COLO668 (cell line): ENCODE results near the gene GPLD1.
"Not testable (repeated sequence)": the region's sequence is repeated elsewhere in the genome, so short reads cannot be mapped to it uniquely, and the experiment has no call there.

Experiments
- DNase-seq: peaks from one replicate; lab custom pipeline; 2025; ENCODE audit not compliant: unreplicated experiment; lab: John Stamatoyannopoulos, UW

Gene GPLD1

GRCh38 chr6:24489470-24489869 is at the start of gene GPLD1:
TSS of gene GPLD1 (minus strand) at chr6:24489578. CDS start at chr6:24489511, 67 bp downstream.
- DNase-seq = no peak

- DNase-seq = no peak
Observed at GRCh38 chr6:24537771-24538385, 48.5 kb upstream of the GPLD1 start.

GRCh38 chr6:24537082-24537699 is 47.8 kb upstream of the GPLD1 start:
- DNase-seq = no peak

DNA sequence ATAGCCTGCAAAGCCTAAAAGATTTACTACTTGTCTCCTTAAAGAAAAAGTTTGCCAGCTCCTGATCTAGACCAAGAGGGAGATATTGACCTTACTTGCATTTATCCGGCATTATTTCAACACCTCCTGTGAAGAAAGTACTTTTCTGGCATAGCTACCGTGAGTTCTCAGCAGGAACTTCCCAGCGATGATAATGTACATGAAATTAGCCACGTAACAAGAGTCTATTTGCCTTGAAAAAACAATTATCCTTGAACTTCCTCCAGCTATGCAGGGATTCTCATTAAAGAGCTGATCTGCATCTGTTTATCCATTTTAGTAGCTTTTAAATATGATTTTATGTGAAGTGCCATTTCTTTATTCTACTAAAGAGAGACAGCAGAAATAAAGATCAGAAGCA is 47.1 kb upstream of the GPLD1 start:
- DNase-seq = no peak

DNA sequence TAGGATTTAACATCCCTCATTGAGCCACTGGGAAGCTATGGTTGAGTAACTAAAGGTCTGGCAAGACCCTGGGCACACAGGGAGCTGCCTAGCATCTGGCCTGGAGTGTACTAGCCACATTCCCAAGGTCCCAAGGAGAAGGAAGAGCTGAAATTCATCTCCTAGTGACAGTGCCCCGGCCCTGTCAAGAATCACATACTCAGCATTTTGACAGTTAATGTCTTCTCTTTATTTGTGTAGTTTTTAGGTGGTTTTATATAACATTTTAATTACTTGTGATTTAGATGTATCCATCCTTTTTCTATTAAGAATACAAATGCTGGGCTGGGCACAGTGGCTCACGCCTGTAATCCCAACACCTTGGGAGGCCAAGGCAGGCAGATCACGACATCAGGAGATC is 45.8 kb upstream of the GPLD1 start:
- DNase-seq = no peak

GRCh38 chr6:24534329-24534728 is 45.0 kb upstream of the GPLD1 start:
- no peak for DNase-seq

- no peak for DNase-seq
Observed at GRCh38 chr6:24529985-24530384, 40.6 kb upstream of the GPLD1 start.

DNA sequence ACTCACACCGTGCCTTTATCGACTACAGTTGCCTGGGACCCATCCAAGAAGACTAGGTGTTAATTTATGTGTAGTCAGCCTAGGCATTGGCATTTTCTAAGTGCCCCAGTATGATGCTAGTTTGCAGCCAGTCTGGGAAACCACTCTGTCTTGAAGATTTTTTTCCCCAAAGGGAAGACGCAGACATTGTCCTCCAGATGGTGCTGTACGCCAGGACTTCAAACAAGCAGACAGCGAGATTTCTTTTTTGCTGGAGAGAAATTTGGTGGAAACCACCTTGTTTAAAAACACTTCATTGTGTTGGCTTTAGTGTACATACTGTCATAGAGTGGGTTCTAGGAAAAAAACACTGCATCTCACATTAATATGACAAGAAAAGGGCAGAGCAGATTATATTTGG is 35.4 kb upstream of the GPLD1 start:
- peak; percentile 10 for DNase-seq

- no peak for DNase-seq
Observed at GRCh38 chr6:24524329-24524728, 35.0 kb upstream of the GPLD1 start.

DNA sequence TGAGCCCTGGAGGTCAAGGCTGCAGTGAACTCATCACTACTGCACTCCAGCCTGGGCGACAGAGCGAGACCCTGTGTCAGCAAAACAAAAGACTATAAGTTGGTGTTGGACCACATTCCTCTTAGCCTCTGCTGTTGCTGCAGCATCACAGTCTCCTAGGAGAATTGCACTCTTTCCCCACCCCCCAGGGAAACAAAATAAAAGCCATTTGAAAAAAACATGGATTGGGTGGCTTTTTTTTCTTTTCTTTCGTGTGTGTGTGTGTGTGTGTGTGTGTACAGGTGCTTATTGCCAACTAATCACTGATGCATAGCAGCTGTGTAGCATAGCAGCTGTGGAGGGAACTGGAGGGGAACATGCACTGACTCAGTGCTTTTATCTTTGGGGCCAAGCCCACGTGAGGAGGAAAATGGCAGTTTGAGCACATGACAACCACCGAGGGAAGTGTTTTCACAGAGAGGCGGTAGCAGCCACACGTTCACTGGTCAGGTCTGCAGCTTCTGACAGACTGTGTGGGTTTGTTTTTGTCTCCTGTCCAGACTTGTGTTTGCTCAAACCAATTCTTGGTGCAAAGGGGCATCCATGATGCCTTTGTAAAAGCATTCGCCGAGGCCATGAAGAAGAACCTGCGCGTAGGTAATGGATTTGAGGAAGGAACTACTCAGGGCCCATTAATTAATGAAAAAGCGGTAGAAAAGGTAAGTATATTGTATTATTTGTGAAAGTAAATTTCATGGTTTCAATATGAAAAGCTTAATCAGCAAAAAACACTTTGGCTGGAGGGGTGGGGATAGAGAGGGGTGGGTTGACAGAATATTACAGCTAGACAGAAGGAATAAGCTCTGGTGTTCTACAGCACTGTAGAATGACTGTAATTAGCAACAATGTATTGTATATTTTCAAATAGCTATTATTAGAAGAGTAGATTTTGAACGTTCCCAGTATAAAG is 33.1 kb upstream of the GPLD1 start:
- peak; percentile 45 for DNase-seq

GRCh38 chr6:24520929-24521546 is 31.7 kb upstream of the GPLD1 start:
- peak; percentile 18 for DNase-seq

DNA sequence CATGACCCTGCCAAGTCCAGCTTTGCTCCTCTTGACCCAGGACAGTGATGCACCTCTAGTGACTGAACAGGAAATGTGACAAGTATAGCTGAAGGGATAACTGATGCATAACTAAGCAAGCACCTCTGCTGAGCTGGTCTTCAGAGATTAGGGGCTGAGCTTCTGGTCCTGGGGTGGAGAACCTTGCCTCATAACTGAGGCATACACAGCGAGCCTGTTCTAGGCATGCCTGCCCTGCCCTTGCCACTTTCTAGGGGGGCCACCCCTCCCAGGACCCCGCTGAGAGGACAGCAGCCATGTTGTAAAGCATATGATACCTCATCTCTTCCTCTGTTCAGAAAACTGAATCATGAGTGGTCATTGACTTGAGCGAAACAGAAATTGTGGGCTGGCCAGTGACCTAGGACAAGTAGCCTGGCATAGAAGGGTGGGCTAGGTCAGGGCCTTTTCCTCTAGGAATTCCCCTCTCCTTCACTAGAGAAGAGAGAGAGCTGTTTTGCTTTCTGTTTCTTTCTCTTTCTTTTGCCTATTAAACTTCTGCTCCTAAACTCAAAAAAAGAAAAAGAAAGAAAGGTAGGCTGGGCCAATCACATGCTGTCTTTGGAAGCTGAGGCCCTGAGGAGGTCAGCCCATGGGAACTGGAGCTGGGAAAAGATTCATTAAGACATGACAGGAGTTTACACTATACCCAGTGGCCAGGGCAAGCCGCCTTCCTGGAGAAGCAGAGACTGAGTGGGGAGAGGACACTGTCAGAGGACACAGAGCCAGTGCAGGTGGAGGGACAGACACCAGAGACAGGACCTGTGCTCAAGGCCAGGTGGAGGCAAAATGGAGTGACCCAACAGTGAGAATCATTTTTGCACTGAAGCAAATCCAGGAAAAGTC is 28.5 kb upstream of the GPLD1 start:
- no peak for DNase-seq

- no peak for DNase-seq
Observed at GRCh38 chr6:24513602-24514001, 24.2 kb upstream of the GPLD1 start.

DNA sequence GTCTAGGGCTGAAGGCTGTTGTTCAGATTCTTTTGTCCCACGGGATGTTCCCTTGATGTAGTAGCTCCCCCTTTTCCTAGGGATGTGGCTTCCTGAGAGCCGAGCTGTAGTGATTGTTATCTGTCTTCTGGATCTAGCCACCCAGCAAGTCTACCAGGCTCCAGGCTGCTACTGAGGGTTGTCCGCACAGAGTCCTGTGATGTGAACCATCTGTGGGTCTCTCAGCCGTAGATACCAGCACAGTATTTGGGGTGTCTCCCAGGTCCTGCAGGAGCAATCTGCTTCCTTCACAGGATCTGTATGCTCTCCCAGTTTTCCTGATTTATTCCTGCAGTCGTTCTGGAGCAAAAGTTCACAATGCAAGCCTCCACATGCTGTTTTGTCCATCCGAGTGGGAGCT is 22.6 kb upstream of the GPLD1 start:
- DNase-seq = not testable (repeated sequence)

DNA sequence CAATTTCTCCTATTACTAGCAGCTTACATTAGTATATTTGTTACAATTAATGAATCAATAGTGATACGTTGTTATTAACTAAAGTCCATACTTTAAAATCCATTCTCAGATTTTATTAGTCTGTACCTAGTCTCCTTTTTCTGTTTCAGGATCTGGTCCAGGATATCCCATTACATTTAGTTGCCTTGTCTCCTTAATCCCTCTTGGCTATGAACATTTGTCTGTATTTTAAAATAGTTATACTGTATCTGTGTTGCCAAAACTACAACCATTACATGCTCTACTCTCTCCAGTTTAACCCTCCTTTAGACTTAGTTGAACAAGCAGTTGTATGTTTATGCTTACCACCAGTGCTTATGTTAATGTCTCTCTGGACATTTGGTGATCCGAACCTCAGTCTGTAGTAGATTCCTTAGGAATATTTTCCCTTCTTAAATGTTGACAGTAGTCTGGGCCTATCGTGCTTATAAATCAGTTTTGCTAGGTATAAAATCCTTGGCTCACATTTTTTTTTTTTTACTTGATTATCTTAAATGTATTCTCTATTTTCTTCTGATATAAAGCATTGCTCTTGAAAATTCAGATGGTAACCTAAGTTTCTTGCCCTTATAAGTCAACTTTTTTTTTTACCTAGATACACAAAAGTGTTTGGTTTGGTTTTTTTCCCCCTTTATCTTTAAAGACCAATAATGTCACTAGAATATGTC is 17.6 kb upstream of the GPLD1 start:
- no peak for DNase-seq

DNA sequence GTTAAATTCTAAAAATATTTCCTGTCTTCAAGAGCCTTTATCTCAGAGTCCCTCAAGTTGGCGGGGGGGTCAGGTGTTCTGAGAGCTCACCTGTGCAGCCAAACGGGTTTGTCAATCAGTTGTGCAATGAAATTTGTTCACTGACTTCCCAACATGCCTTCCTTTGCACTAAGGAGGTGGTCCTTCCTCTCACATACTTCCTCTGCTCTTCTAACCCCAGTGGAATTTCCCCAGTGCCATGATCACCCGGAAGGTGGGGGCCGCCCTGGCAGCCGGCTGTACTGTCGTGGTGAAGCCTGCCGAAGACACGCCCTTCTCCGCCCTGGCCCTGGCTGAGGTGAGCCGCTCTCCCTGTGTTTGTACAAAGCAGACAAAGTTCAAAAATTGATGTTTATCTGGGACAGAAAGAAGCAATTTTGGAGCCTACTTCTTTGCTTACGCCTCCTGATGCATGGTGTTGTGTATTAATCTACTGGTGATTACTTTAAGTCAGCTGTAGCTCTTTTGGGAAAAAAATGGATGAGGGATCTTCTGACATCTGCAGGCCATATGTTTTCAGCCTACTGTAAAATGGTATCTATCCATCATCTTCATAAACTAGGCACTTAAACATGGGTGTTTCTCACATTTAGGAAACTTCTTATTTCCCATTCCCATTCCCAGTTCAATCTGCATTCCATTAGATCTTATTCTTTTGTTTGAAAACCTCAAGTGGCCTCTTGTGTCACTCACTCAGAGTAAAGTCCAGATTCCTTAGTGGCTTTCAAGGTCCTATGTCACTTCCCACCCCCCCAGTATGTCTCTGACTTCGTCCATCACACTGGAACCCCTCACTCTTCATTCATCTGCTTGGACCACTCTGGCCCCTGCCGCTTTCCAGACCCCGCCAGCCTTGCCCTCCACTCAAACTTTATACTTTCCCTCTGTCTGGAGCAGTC is 15.5 kb upstream of the GPLD1 start:
- no peak for DNase-seq

GRCh38 chr6:24504287-24504648 is 14.9 kb upstream of the GPLD1 start:
- no peak for DNase-seq

DNA sequence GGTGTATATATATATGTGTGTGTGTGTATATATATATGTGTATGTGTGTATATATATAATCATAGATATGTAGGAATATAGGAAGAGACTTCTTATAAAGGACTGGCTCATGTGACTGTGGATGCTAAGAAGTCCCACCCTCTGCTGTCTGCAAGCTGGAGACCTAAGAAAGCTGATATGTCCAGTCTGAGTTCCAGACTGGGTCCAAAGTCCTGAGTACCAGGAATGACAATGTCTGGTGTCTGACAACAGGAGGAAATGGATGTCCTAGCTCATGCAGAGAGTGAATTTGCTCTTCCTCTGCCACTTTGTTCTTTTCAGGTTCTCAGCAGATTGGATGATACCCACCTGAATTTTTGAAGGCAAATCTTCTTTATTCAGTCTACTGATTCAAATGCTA is 12.5 kb upstream of the GPLD1 start:
- DNase-seq = no peak

- DNase-seq = no peak
Observed at GRCh38 chr6:24501374-24501773, 12.0 kb upstream of the GPLD1 start.
